ENCODE data around the gene OTOGL.

GRCh38 chr12:80183939-80184338 is 84.6 kb downstream of the OTOGL start:
- no peak for TF ChIP-seq CTCF (IDR thresholded peaks at IDR 0.05)
- TF ChIP-seq ZFX (IDR thresholded peaks at IDR 0.05; ENCODE audit: borderline replicate concordance) = no peak
